GM21360 (cell line): ENCODE results near the gene PCDHGA1.

ENCODE experiments used
- ATAC-seq: cut with Tn5 transposase; IDR thresholded peaks from one replicate; pipeline ENCODE4 v1.9.1; 2021; ENCODE audit warnings: mild to moderate bottlenecking, moderate library complexity; ENCODE audit not compliant: unreplicated experiment

The PCDHGA1 gene

GRCh38 chr5:141511771-141512325 is 181.5 kb downstream of the PCDHGA1 start:
- no peak for ATAC-seq

- no peak for ATAC-seq
These were observed 182.1 kb downstream of the PCDHGA1 start for GRCh38 chr5:141512390-141512910.

- no peak for ATAC-seq
These were observed 182.8 kb downstream of the PCDHGA1 start for GRCh38 chr5:141512911-141513626.

GRCh38 chr5:141513627-141514329 is 183.5 kb downstream of the PCDHGA1 start:
- peak; percentile 31 for ATAC-seq

GRCh38 chr5:141514330-141515133 is 184.2 kb downstream of the PCDHGA1 start:
- ATAC-seq: peak; percentile 11

- ATAC-seq: no peak
These were observed 184.8 kb downstream of the PCDHGA1 start for GRCh38 chr5:141515141-141515540.

- no peak for ATAC-seq
These were observed 185.8 kb downstream of the PCDHGA1 start for GRCh38 chr5:141515946-141516671.

- ATAC-seq: no peak
These were observed 186.3 kb downstream of the PCDHGA1 start for GRCh38 chr5:141516672-141517025.

- no peak for ATAC-seq
These were observed 187.0 kb downstream of the PCDHGA1 start for GRCh38 chr5:141517312-141517711.

- no peak for ATAC-seq
These were observed 187.7 kb downstream of the PCDHGA1 start for GRCh38 chr5:141517880-141518617.

- no peak for ATAC-seq
These were observed 188.3 kb downstream of the PCDHGA1 start for GRCh38 chr5:141518618-141519015.

- ATAC-seq: no peak
These were observed 189.6 kb downstream of the PCDHGA1 start for GRCh38 chr5:141519605-141520565.

- no peak for ATAC-seq
These were observed 191.0 kb downstream of the PCDHGA1 start for GRCh38 chr5:141521244-141521781.

- ATAC-seq: no peak
These were observed 192.0 kb downstream of the PCDHGA1 start for GRCh38 chr5:141522301-141522700.

GRCh38 chr5:141523991-141524390 is 193.7 kb downstream of the PCDHGA1 start:
- no peak for ATAC-seq

- peak; percentile 57 for ATAC-seq
These were observed 194.6 kb downstream of the PCDHGA1 start for GRCh38 chr5:141524604-141525597.

GRCh38 chr5:141525653-141526052 is 195.3 kb downstream of the PCDHGA1 start:
- no peak for ATAC-seq
